GM18502 (cell line): ENCODE measurements around the gene GABRG3.

Experiments used
- ATAC-seq: cut with Tn5 transposase; IDR thresholded peaks from one replicate; pipeline ENCODE4 v1.9.1; 2021; ENCODE audit warnings: mild to moderate bottlenecking; ENCODE audit not compliant: unreplicated experiment, poor library complexity

The GABRG3 gene

GRCh38 chr15:27589260-27589659, 618.3 kb downstream of the GABRG3 start:
- no peak for ATAC-seq

DNA sequence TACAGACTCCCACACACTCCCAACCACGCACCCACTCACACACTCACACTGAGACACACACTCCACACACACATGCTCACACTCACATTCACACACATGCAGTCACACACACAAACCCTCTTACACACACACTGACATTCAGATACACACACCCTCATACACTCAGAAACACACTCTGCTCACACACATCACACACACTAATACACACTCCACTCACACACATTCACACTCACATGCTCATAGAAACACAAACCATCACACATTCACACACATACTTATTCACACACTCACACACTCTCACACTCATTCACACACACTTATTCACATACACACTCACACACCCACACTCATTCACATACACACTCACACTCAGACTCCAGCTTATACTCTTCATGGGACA, 618.8 kb downstream of the GABRG3 start:
- no peak for ATAC-seq
